GM21723 (cell line): ENCODE measurements around the gene TM7SF2.

ENCODE experiments used
- ATAC-seq: cut with Tn5 transposase; IDR thresholded peaks from one replicate; pipeline ENCODE4 v1.9.1; 2021; ENCODE audit warnings: mild to moderate bottlenecking, moderate library complexity; ENCODE audit not compliant: unreplicated experiment

Gene TM7SF2

GRCh38 chr11:65111744-65112545 lies at the start of gene TM7SF2:
TM7SF2 (plus strand) TSS chr11:65111872; CDS start chr11:65112016, 144 bp downstream.
- ATAC-seq, result peak; percentile 57

- ATAC-seq, result no peak
These were observed 48.1 kb upstream of the TM7SF2 start for GRCh38 chr11:65063532-65063931.

GRCh38 chr11:65064847-65065240 lies 46.8 kb upstream of the TM7SF2 start:
- ATAC-seq, result no peak

GRCh38 chr11:65065851-65066250 lies 45.8 kb upstream of the TM7SF2 start:
- no peak for ATAC-seq

GRCh38 chr11:65066315-65066714 lies 45.4 kb upstream of the TM7SF2 start:
- no peak for ATAC-seq

GRCh38 chr11:65066805-65067291 lies 44.8 kb upstream of the TM7SF2 start:
- ATAC-seq, result no peak

GRCh38 chr11:65067446-65067845 lies 44.2 kb upstream of the TM7SF2 start:
- no peak for ATAC-seq

- ATAC-seq, result no peak
These were observed 42.5 kb upstream of the TM7SF2 start for GRCh38 chr11:65069217-65069616.

- ATAC-seq, result no peak
These were observed 39.6 kb upstream of the TM7SF2 start for GRCh38 chr11:65071907-65072630.

- ATAC-seq, result no peak
These were observed 39.1 kb upstream of the TM7SF2 start for GRCh38 chr11:65072631-65072966.

- no peak for ATAC-seq
These were observed 34.2 kb upstream of the TM7SF2 start for GRCh38 chr11:65077451-65077850.

GRCh38 chr11:65078151-65078550 lies 33.5 kb upstream of the TM7SF2 start:
- peak; percentile 50 for ATAC-seq

- no peak for ATAC-seq
These were observed 32.8 kb upstream of the TM7SF2 start for GRCh38 chr11:65078786-65079342.

GRCh38 chr11:65083134-65083833 lies 28.4 kb upstream of the TM7SF2 start:
- peak; percentile 18 for ATAC-seq

GRCh38 chr11:65083834-65084597 lies 27.7 kb upstream of the TM7SF2 start, which contains the start of the genes CDCA5 and ZFPL1:
CDCA5 (minus strand) TSS chr11:65084040; CDS start chr11:65083978, 62 bp downstream.
ZFPL1 (plus strand) TSS chr11:65084222; CDS start chr11:65084699, 477 bp downstream.
- peak; percentile 69 for ATAC-seq

GRCh38 chr11:65084598-65085375 lies 26.9 kb upstream of the TM7SF2 start:
- ATAC-seq, result peak; percentile 4

GRCh38 chr11:65085446-65085845 lies 26.2 kb upstream of the TM7SF2 start:
- no peak for ATAC-seq

GRCh38 chr11:65086809-65087208 lies 24.9 kb upstream of the TM7SF2 start:
- ATAC-seq, result no peak

- ATAC-seq, result no peak
These were observed 24.5 kb upstream of the TM7SF2 start for GRCh38 chr11:65087216-65087615.
